GM12878 (cell line): ENCODE measurements around the gene CTNNA3. TPM values are rescaled to one million over a fixed set of nuclear protein-coding genes. Genes with fewer than 3 reads are reported as not detected.

Experiments
- ATAC-seq: fragments of 200-7000 bp; cut with Tn5 transposase; 3 replicates; pipeline ENCODE4 v1.9.1; 2020; ENCODE audit warnings: mild to moderate bottlenecking, moderate library complexity
- BruUV-seq: library from RNA; stranded (reverse); fragments of 400-500 nt; replicated peaks from 2 replicates; lab custom pipeline; 2021; lab: Mats Ljungman, UMichigan
- CTCF ChIA-PET: fragments of 300-600 bp; sonication (Branson Sonifier 250); formaldehyde crosslinking; extraction: SDS; loops from one replicate; lab custom pipeline; 2021; ENCODE audit warnings: inconsistent platforms; lab: Yijun Ruan, JAX
- POLR2A ChIA-PET: fragments of 350-600 bp; formaldehyde crosslinking; extraction: SDS; loops from one replicate; lab custom pipeline; 2021; ENCODE audit warnings: inconsistent platforms; lab: Charles Lee
- RAD21 ChIA-PET: fragments of 300-600 bp; sonication (Branson Sonifier 250); formaldehyde crosslinking; loops from one replicate; lab custom pipeline; 2023; ENCODE audit warnings: antibody characterized with exemption; ENCODE audit not compliant: unreplicated experiment; lab: Charles Lee
- SMC1A ChIA-PET: fragments of 300-600 bp; sonication (Branson Sonifier 250); formaldehyde crosslinking; loops from one replicate; lab custom pipeline; 2023; ENCODE audit not compliant: unreplicated experiment, uncharacterized antibody; lab: Charles Lee
- DNase-seq: peaks from one replicate; pipeline ENCODE4 v3.0.0-alpha.2; 2011; ENCODE audit warnings: low read depth, low spot score
- FAIRE-seq: peaks from 3 replicates; lab custom pipeline; 2011; peaks lifted over from hg19 to GRCh38; lab: Jason Lieb, UNC
- H2AFZ ChIP-seq: 2 replicates; pipeline ENCODE4 v1.6.0; 2011; ENCODE audit warnings: low read depth, low read length, control low read depth; ENCODE audit not compliant: control insufficient read depth
- H3K27ac ChIP-seq: 2 replicates; pipeline ENCODE4 v1.5.1; 2011; ENCODE audit warnings: control low read depth; ENCODE audit not compliant: control insufficient read depth, insufficient read depth
- H3K27me3 ChIP-seq, 2 experiments: replicated peaks in 1 of 2; 2 replicates each; pipeline versions ENCODE4 v1.6.0 to v1.6.1; 2011; ENCODE audit warnings: low read length in 1 of 2; ENCODE audit not compliant: control insufficient read depth in 2 of 2, insufficient read depth in 2 of 2
- H3K36me3 ChIP-seq, 2 experiments: 2 replicates each; pipeline ENCODE4 v1.5.1; 2011; ENCODE audit warnings: low read length in 1 of 2; ENCODE audit not compliant: control insufficient read depth in 2 of 2, insufficient read depth in 2 of 2
- H3K4me1 ChIP-seq: 2 replicates; pipeline ENCODE4 v1.6.1; 2011; ENCODE audit warnings: mild to moderate bottlenecking, low read length, moderate library complexity, mixed read lengths; ENCODE audit not compliant: control insufficient read depth, insufficient read depth
- H3K4me2 ChIP-seq: 2 replicates; pipeline ENCODE4 v1.6.0; 2011; ENCODE audit warnings: control low read depth; ENCODE audit not compliant: control insufficient read depth, insufficient read depth
- H3K4me3 ChIP-seq: fragments of 200-600 bp; sonication (generic); 2 replicates; pipeline ENCODE4 v1.5.1; 2016
- H3K79me2 ChIP-seq: 2 replicates; pipeline ENCODE4 v1.6.0; 2011; ENCODE audit warnings: low read length; ENCODE audit not compliant: control insufficient read depth, insufficient read depth
- H3K9ac ChIP-seq: 2 replicates; pipeline ENCODE4 v1.8.0; 2011; ENCODE audit warnings: low read length, control low read depth, mixed read lengths; ENCODE audit not compliant: control insufficient read depth, insufficient read depth
- H3K9me3 ChIP-seq: replicated peaks from 3 replicates; pipeline ENCODE4 v1.5.1; 2011; ENCODE audit warnings: mild to moderate bottlenecking, low read length; ENCODE audit not compliant: control insufficient read depth, insufficient read depth
- H4K20me1 ChIP-seq: 2 replicates; pipeline ENCODE4 v1.6.0; 2011; ENCODE audit not compliant: control insufficient read depth, insufficient read depth
- CBX3 ChIP-seq: fragments of 200-600 bp; sonication (generic); IDR thresholded peaks from 2 replicates; pipeline ENCODE4 v1.6.1; 2016; ENCODE audit warnings: low read depth, borderline replicate concordance
- CREM ChIP-seq: IDR thresholded peaks from 2 replicates; pipeline ENCODE4 v1.6.1; 2014; ENCODE audit warnings: antibody characterized with exemption, low read depth
- EP300 ChIP-seq, 2 experiments: fragments of 150-350 bp in 1 of 2; IDR thresholded peaks; 2 replicates each; pipeline ENCODE4 v1.6.1; 2011 to 2012; ENCODE audit warnings: low read depth in 2 of 2, low read length in 2 of 2, borderline replicate concordance in 1 of 2, improper control_type of control experiment in 1 of 2, inconsistent platforms in 1 of 2; ENCODE audit not compliant: control insufficient read depth in 1 of 2
- EZH2 ChIP-seq: IDR thresholded peaks from 2 replicates; pipeline ENCODE4 v1.6.1; 2012; ENCODE audit warnings: low read depth, mild to moderate bottlenecking, control low read depth, inconsistent platforms, low read length, borderline replicate concordance; ENCODE audit not compliant: control insufficient read depth
- POLR2AphosphoS2 ChIP-seq: IDR thresholded peaks from 2 replicates; pipeline ENCODE4 v1.6.1; 2011; ENCODE audit warnings: low read depth, mild to moderate bottlenecking, low read length, improper control_type of control experiment, moderate library complexity
- SMARCA5 ChIP-seq: fragments of 450-650 bp; IDR thresholded peaks from 2 replicates; pipeline ENCODE4 v1.6.1; 2017; ENCODE audit warnings: mild to moderate bottlenecking
- STAT3 ChIP-seq: IDR thresholded peaks from 2 replicates; pipeline ENCODE4 v1.6.1; 2011; ENCODE audit warnings: low read depth, low read length, improper control_type of control experiment
- ZBTB33 ChIP-seq: fragments of 450-650 bp; IDR thresholded peaks from 2 replicates; pipeline ENCODE4 v1.6.1; 2017; ENCODE audit warnings: mild to moderate bottlenecking
- ZNF592 ChIP-seq: fragments of 450-650 bp; IDR thresholded peaks from 2 replicates; pipeline ENCODE4 v1.6.1; 2017; ENCODE audit warnings: mild to moderate bottlenecking, moderate library complexity
- WGBS: methylation state at CpG from one replicate; pipeline ENCODE4 v1.1.6; 2016; ENCODE audit warnings: low lambda C conversion rate; ENCODE audit not compliant: insufficient replicate concordance, insufficient coverage; ENCODE audit errors: missing lambda C conversion rate; 5-methylcytosine and 5-hydroxymethylcytosine counted together
- in situ Hi-C: fragments of 300-500 bp; cut with MboI; formaldehyde crosslinking; loops from 9 replicates; pipeline ENCODE4 v1.14.3; 2018; ENCODE audit warnings: mixed read lengths
- intact Hi-C: fragments of 100-400 bp; cut with micrococcal nuclease; formaldehyde crosslinking; loops from one replicate; pipeline ENCODE4 v1.14.2; 2022; ENCODE audit not compliant: unreplicated experiment
- polyA plus RNA-seq, 11 experiments: library from polyadenylated mRNA; depleted of rRNA in 4 of 11; unstranded in 6 of 11; stranded (reverse) in 5 of 11; fragments of >200 nt; fragmentation: Nextera tagmentation in 4 of 11; fragmentation: Illumina TruSeq in 1 of 11; extraction: Ambion mirVana in 4 of 11; extraction: Trizol in 1 of 11; gene quantifications; 1 replicate in 1 of 11; 2 replicates in 10 of 11; pipeline versions ENCODE4 v1.2.1 to v1.2.3, GENCODE V29; 2011 to 2016; ENCODE audit warnings: inconsistent platforms in 2 of 11, missing spikeins in 2 of 11, low read depth in 1 of 11
- total RNA-seq, 4 experiments: library from RNA; depleted of rRNA in 3 of 4; stranded (reverse); fragments of >200 nt in 3 of 4; fragmentation: Illumina TruSeq in 1 of 4; extraction: Trizol in 1 of 4; gene quantifications; 2 replicates each; pipeline versions ENCODE4 v1.2.1 to v1.2.3, GENCODE V29; 2013 to 2021
- TF ChIP-seq, protein P1 (sequence below): IDR thresholded peaks from 2 replicates; pipeline ENCODE4 v1.6.1; 2012; ENCODE audit warnings: low read depth, low read length, improper control_type of control experiment
- TF ChIP-seq, protein P2 (sequence below): fragments of 450-650 bp; conservative IDR thresholded peaks from 2 replicates; pipeline ENCODE4 v1.6.1; 2017; ENCODE audit warnings: mild to moderate bottlenecking, moderate library complexity

The CTNNA3 gene
- total and polyA plus RNA-seq, 10 of the 15 experiments (the other 5 are each of a cell fraction or from before 2014, with no cell fraction given): under 0.01 to 4.5 (median 0.22) TPM; not detected in 2

DNA sequence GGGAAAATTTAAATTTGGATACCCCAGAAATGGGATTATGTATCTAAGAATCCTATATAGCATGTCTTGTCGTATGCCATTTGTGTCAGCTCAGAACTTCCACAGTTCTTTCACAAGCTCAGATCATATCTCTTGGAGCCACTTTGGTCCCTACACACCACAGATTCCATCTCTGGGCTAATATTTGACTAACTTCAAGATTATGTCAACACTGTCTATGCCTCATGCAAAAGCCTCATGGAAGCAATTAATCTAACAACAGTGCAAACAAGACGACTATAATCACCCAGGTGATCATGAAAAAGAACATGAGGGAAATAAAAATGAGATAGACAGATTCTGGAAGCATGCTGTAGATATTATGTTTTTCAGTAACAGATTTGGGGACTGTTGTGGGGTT, 581.0 kb downstream of the CTNNA3 start (continued):
- TF ChIP-seq CREM (no peak), STAT3 (no peak)

DNA sequence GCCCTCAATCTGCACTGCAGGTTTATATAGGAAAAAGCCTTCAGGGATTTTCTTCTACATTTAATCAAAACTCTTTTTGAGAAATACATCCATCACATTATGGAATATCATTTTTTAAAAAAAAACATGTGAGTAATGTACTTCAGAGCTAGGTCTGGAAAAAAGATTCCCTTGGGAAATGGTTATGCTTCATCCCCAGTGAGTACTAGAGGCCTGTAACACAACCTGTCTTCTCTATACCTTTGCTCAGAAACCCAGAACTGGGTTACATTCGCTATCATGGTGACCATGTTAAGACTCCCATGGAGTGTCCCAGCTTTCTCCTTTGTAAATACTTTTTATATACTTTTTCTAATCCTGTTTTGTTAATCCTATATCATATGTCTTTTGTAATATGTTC, 583.2 kb downstream of the CTNNA3 start:
- H3K4me1 ChIP-seq: no peaks in the 10 kb centered on the region
- DNase-seq (no peak), FAIRE-seq (no peak), ATAC-seq (no peak)
- SMC1A ChIA-PET: interaction anchor here (0.6 to 2.0 kb wide), 5 partner anchors 12 to 381 kb away, joined by 3 to 6 read pairs (median 4); no protein-coding TSS in a partner anchor
- in situ Hi-C loops: no loop called here
- H3K4me2 ChIP-seq: no peak overlapping the region
- CTCF ChIA-PET: no interaction called here
- no peaks in the 10 kb centered on the region for H3K36me3 ChIP-seq
- H3K79me2 ChIP-seq: no peaks in the 10 kb centered on the region
- no peak overlapping the region for H3K9ac ChIP-seq
- POLR2A ChIA-PET: no interaction called here
- TF ChIP-seq POLR2AphosphoS2: no peak
- TF ChIP-seq EP300 (IDR thresholded peaks at IDR 0.05; ENCODE audit: borderline replicate concordance in 1 of 2, control insufficient read depth in 1 of 2, low read depth in 2 of 2, low read length in 2 of 2): no peak
- TF ChIP-seq ZNF592: no peak
- TF ChIP-seq, protein P1, sequence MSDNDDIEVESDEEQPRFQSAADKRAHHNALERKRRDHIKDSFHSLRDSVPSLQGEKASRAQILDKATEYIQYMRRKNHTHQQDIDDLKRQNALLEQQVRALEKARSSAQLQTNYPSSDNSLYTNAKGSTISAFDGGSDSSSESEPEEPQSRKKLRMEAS: no peak
- TF ChIP-seq, protein P2, sequence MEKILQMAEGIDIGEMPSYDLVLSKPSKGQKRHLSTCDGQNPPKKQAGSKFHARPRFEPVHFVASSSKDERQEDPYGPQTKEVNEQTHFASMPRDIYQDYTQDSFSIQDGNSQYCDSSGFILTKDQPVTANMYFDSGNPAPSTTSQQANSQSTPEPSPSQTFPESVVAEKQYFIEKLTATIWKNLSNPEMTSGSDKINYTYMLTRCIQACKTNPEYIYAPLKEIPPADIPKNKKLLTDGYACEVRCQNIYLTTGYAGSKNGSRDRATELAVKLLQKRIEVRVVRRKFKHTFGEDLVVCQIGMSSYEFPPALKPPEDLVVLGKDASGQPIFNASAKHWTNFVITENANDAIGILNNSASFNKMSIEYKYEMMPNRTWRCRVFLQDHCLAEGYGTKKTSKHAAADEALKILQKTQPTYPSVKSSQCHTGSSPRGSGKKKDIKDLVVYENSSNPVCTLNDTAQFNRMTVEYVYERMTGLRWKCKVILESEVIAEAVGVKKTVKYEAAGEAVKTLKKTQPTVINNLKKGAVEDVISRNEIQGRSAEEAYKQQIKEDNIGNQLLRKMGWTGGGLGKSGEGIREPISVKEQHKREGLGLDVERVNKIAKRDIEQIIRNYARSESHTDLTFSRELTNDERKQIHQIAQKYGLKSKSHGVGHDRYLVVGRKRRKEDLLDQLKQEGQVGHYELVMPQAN: no peak
- TF ChIP-seq CBX3: no peak
- TF ChIP-seq SMARCA5: no peak
- no peak for TF ChIP-seq ZBTB33
- TF ChIP-seq EZH2: no peak
- H3K4me3 ChIP-seq: no peak overlapping the region
- no peak overlapping the region for H3K27ac ChIP-seq
- WGBS: 0% methylated on average over 1 of the region's 1 CpG
- H2AFZ ChIP-seq: no peak overlapping the region
- no peaks in the 10 kb centered on the region for H3K9me3 ChIP-seq
- RAD21 ChIA-PET: no interaction called here
- no peaks in the 10 kb centered on the region for H3K27me3 ChIP-seq
- BruUV-seq: no TSS peak
- intact Hi-C loops: no loop called here
- no peaks in the 10 kb centered on the region for H4K20me1 ChIP-seq
